Thyroid gland (tissue), 4 donors: ENCODE results near the gene TMEM229B.

Experiments
- CTCF ChIP-seq, 6 experiments: fragments of 200-600 bp in 3 of 6; fragments of 450-650 bp in 3 of 6; sonication (generic) in 3 of 6; IDR thresholded peaks; one replicate each; pipeline ENCODE4 v1.5.1; 2016 to 2019; ENCODE audit warnings: antibody characterized with exemption in 6 of 6, mild to moderate bottlenecking in 2 of 6, inconsistent platforms in 1 of 6, moderate library complexity in 1 of 6
- POLR2A ChIP-seq, 2 donors: fragments of 450-650 bp; IDR thresholded peaks; one replicate each; pipeline ENCODE4 v1.6.1; 2017; ENCODE audit warnings: antibody characterized with exemption in 2 of 2, mild to moderate bottlenecking in 2 of 2, moderate library complexity in 1 of 2

- TF ChIP-seq POLR2A (IDR thresholded peaks at IDR 0.05): no peak
- no peak for TF ChIP-seq CTCF (IDR thresholded peaks at IDR 0.05)
Measured at GRCh38 chr14:67429510-67430205, 58.9 kb downstream of the TMEM229B start.
